Epidermal melanocyte (primary cell): ENCODE measurements around the gene DPH2.

ENCODE experiments used
- DNase-seq: peaks from one replicate; pipeline ENCODE4 v3.0.0; 2011; ENCODE audit warnings: low spot score; ENCODE audit not compliant: insufficient read length

The DPH2 gene, protein sequence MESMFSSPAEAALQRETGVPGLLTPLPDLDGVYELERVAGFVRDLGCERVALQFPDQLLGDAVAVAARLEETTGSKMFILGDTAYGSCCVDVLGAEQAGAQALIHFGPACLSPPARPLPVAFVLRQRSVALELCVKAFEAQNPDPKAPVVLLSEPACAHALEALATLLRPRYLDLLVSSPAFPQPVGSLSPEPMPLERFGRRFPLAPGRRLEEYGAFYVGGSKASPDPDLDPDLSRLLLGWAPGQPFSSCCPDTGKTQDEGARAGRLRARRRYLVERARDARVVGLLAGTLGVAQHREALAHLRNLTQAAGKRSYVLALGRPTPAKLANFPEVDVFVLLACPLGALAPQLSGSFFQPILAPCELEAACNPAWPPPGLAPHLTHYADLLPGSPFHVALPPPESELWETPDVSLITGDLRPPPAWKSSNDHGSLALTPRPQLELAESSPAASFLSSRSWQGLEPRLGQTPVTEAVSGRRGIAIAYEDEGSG

DNA sequence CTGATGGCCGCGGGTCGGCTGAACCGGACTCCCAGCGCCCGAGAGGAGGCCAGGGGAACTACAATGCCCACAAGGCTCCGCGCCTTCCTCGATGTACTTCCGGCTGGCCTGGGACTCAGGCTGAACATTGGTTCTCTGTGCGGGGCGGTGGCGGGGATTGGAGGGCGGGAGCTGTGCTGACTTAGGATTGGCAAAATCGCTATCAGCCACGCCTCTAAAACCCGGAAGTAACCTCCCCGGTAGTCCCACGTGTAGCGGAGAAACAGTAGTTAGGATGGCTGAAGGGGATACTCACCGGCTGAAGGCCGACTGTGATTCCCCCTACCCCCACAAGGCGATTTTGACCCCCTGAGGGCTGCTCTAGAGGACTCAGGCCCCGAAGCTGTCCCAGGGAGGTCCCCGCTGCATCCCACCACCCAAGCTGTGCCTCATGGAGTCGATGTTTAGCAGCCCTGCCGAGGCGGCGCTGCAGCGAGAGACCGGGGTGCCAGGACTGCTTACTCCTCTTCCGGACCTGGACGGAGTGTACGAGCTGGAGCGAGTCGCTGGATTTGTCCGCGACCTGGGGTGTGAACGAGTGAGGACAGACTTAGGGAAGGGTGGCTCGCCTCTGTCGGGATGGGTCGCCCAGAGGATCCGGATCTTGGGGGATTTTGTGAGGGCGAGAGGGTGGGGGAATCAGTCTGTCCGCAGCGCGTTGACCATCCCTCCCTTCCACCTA, at the start of gene DPH2:
Gene DPH2 (plus strand): TSS at position 265 of the 721 bp plus-strand sequence. CDS start 166 bp downstream, at position 431.
- DNase-seq: peak; percentile 100

GRCh38 chr1:43921022-43921421, 48.8 kb upstream of the DPH2 start:
- DNase-seq: no peak

- no peak for DNase-seq
These were observed 45.3 kb upstream of the DPH2 start for GRCh38 chr1:43924516-43924915.

GRCh38 chr1:43925846-43926245, 44.0 kb upstream of the DPH2 start:
- DNase-seq: no peak

DNA sequence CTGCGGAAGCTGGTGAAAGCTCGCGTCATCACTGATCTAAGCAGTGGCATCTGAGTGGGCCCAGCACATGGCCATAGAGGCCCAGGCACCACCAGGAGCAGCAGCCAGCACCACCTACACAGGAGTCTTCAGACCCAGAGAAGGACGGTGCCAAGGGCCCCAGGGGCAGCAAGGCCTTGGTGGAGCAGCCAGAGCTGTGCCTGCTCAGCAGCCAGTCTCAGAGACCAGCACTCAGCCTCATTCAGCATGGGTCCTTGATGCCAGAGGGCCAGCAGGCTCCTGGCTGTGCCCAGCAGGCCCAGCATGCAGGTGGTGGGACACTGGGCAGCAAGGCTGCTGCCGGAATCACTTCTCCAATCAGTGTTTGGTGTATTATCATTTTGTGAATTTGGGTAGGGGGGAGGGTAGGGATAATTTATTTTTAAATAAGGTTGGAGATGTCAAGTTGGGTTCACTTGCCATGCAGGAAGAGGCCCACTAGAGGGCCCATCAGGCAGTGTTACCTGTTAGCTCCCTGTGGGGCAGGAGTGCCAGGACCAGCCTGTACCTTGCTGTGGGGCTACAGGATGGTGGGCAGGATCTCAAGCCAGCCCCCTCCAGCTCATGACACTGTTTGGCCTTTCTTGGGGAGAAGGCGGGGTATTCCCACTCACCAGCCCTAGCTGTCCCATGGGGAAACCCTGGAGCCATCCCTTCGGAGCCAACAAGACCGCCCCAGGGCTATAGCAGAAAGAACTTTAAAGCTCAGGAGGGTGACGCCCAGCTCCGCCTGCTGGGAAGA, 39.5 kb upstream of the DPH2 start:
- no peak for DNase-seq

GRCh38 chr1:43930949-43931275, 38.9 kb upstream of the DPH2 start:
- DNase-seq: no peak

DNA sequence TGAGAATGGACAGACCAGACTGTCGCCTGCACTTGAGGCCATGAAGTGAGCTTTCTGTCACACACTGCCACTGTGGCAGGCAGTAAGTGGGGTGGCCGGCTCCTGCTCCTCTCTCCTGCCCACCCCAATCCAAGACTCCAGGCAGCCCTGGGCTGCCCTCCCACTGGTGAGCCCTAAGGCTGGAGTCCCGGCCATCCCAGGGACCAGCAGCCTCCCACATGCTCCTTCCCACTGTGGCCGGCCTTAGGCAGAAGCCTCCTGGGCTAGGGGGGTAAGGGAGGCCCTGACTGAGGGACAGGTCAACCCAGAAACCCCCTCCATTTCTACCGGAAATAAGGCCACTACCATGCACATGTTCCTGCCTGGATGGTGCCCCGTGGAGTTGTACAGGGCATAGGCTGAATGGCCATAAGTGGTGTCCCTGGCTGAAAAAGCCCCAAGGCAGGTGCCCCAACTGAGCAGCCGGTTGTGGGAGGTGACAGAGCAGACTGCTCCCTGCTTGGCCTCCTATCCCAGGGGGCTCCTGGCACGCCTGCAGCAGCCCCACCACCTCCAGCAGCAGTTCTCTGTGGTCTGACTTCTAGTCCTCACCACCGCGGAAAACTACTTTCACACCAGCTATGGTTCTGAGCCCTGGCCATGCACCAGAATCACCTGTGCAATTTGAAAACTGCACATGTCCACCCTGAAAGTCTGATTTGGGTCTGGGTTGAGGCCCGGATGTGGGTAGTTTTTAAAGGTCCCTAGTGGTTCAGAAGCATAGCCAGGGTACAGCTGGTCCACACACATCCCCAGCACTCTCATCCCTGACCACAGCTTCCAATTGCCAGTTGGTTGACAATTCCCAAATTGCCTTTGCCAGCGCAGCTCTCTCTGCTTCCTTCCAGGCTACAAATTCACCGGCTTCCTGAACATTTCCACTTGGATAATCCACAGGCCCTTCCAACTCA, 37.8 kb upstream of the DPH2 start:
- DNase-seq: no peak

DNA sequence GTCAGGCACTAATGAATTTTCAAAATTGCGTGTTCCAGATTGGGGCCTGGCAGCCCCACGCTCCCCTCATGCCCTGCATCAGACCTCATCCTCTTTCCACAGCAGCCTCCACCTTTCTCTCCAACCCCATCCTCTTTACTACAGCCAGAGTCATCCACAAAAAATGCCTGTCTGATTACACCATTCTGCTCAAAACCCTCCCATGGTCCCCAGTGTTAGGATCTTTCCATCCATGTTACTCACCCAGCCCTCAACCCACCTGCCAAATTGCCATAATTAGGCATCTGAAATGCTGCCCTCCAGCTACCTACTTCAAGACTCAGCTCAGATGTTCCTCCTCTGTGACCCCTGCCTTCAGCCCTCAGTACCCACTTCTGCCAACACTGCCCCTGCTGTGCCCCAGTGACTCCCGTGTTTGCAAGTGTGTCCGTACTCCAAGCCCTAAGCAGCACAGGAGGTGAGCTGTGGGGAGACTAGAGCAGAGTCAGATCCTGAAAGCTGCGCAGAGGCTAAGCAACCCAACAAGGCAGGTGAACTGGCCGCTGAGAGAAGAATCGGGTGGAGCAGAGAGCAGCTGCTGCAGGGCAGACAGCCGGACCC, 36.9 kb upstream of the DPH2 start:
- no peak for DNase-seq

GRCh38 chr1:43933386-43934100, 36.3 kb upstream of the DPH2 start, which contains the start of gene ARTN:
Gene ARTN (plus strand): TSS chr1:43933801. CDS start chr1:43935657, 1,856 bp downstream.
- DNase-seq: no peak

DNA sequence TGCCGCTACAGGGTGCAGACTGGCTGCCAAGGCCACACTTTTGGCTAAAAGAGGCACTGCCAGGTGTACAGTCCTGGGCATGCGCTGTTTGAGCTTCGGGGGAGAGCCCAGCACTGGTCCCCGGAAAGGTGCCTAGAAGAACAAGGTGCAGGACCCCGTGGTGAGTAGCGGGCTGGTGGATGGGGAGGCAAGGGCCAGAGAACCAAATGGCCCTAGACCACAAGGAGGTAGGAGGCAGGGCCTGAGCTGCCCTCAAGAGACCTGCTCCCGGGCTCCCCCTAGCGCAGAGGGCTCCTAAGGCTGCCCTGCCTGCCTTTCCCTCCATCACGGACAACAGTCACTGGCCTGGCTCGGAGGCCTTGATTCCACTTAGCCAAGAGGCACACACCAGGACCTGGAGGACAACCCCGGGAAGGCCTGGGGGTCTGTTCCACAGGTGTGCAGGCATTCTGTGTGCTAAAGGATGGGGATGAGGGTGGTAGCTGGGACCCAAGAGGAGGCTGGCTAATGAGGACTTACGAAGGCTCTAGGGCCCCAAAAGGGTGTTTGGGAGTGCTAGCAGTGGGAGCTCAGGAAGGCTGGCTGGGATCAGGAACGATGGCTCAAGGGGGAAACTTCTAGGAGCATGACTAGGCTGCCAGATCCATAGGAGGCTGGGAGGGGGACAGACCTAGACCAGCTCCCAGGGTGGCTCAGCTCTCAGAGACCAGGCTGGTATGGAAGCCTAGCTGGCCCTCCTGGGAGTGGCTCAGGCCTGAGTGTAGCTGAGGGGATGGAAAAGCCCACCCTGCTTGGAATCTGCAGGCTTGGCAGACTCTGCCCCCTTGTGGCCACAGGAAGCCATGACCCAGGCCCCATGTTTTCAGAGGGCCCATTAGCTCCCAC, 35.5 kb upstream of the DPH2 start:
- peak; percentile 91 for DNase-seq

DNA sequence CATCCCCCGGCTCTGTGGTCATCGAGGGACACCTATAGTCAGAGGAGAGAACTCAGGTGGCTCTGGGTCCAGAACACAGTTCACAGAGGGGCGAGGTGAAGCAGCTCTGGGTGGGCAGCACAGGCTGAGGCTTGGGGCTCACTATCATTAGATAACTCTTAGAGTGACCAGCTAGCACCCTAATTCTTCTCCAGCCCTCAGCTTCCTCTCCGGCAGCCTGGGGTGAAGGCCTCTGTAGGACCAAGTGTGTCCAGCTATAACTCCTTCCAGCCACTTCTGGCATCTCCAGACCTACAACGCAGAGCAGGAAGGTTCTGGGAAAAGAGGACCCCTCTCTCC, 34.9 kb upstream of the DPH2 start:
- DNase-seq: no peak

- no peak for DNase-seq
These were observed 33.9 kb upstream of the DPH2 start for GRCh38 chr1:43935711-43936427.

- DNase-seq: no peak
These were observed 33.2 kb upstream of the DPH2 start for GRCh38 chr1:43936431-43937151.

DNA sequence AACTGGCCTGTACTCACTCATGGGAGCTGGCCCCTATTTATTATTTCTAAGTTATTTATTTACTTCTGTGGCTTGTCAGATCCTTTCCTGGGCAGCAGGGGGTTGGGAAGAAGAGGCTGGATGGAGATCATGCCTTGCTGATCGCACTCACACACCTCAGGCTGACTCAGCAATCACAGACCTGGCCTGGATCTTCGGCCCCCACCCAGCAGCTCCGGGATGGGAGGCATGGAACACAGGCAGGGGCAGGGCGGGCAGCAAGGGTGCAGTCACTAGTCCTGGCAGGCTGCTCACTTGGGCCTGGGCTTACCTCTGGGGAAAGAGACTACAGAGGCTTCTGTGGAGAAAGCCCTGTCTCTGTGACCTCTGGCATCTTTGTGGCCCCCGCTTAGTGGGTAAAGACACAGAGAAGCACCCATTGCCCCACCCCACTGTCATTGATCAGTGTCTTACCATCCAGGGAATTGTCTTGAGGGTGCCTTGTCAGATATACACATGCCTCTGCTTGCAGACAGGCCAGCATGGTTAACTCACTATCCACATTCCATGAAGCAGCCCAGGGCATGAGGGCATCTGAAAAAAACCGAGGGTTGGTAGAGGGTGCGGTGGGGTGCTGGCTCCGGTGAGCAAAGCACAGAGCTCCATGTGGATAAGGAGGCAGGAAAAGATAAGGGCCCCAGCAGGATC, 32.5 kb upstream of the DPH2 start:
- DNase-seq: no peak

DNA sequence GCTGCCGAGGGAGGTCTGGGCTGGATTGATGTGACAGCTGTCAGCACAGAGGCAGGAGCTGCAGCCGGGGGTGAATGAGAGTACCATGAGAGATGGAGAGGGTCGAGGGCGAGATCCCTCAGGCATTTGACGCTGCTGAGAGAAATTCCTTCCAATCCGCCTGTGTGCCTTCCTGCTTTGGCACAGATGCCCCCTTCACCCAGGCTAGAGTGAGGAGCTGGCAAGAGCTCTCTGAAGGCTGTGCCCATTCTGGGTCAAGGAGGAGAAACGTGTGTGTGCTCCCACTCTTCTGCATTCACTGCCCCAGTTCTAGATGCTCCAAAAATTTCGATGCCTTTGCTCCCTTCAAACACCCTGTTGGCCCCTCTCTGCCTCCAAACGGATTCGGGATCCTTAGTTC, 31.4 kb upstream of the DPH2 start:
- no peak for DNase-seq

DNA sequence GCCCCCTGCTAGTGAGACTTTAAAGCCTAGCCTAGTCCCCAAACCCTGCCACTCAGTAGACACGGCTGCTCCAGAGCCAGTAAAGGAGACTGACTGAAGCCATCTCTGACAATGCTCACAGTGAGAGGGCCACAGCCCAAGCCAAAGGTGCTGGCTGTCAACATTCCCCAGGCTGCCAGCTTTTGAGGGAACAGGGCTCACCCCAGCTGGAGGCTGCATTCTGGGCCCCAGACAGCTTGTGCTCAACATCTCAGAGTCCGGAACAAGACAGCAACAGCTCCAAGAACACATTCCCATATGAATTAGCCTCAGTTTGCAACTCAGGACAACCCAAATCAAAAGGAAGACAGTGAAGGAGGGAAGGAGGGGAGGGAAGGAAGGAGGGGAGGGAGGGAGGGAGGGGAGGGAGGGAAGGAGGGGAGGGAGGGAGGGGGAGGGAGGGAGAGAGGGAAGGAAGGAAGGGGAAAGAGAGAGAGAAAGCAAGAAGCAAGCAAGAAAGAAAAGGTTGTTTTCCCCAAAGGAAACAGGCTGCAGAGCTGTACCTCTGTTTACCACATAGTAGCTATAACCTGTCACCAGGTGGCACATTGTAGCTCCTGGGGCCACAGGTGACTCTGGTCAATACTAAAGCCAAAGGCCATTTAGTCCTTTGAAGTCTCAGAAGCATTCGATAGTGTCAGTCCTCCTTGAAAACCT, 30.8 kb upstream of the DPH2 start:
- no peak for DNase-seq
